ENCODE measurements around the gene QTRT2.

The QTRT2 gene

GRCh38 chr3:114079761-114080160, 23.2 kb downstream of the QTRT2 start:
- no peak for DNase-seq

DNA sequence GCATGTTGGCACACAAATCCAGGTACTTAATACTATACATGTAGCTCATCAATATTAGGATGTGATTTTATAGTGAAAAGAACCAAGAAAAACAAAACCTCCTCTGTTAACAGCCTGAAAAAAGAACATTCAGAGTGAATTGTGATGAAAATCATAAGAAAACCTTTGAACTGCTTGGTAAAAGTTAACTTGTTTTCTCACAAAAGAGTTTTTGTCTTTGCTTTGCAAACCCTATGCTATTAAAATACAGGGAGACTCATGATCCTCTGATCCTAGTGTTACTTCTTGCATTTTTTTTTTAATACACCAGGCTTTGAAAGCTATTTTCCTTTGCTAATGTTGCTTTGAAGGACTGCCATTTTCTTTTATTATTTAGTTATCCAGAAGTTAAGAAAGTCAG, 23.7 kb downstream of the QTRT2 start:
- no peak for DNase-seq

DNA sequence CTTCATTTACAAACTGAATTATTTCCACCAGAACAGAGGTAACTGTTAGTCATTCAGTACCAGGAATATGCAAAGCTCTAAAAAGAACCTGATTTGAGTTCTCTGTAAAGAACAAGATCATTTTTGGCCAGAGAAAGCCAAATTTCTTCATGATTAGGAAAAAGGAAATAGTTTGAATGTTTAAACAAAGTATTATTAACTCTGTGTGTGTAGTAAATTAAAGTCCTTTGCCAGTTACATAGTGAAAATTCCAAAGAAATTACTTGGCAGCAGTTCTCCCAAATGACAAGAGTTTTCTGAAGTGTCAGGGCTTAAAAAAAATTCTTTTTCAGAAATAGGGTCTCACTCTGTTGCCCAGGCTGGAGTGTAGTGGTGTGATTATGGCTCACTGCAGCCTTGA, 24.5 kb downstream of the QTRT2 start:
- DNase-seq: no peak

DNA sequence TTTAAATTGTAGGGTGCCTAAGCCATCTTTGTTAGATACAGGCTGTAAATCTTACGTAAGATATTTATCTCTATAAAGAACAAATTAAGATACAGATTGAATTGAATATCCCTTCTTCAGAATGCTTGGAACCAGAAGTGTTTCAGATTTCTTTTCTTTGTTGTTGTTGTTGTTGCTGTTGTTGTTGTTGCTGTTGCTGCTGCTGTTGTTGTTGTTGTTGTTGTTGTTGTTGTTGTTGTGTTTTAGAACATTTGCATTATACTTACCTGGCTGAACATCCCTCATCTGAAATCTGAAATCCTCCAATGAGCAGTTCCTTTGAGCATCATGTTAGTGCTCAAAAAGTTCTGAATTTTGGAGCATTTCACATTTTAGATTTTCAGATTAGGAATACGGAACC, 26.6 kb downstream of the QTRT2 start:
- no peak for DNase-seq

DNA sequence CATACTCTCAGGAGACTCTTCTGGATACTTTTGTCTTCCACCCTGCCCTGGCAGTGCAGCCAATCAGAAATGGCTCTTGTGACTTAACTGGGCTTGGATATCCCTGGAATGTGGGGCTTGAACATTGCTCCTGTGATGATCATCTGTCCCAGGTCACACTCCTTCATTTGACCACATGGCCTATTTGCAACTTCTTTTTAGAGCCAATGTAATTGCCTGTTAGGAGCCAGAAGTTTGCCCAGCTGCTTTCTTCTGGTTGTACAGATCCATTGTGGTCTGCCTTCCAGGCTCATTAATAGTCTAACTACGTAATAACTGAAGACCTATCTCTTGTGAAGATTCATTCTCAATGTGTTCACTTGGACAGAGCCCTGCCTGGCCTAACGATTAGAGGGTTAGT, 29.8 kb downstream of the QTRT2 start:
- DNase-seq: no peak

DNA sequence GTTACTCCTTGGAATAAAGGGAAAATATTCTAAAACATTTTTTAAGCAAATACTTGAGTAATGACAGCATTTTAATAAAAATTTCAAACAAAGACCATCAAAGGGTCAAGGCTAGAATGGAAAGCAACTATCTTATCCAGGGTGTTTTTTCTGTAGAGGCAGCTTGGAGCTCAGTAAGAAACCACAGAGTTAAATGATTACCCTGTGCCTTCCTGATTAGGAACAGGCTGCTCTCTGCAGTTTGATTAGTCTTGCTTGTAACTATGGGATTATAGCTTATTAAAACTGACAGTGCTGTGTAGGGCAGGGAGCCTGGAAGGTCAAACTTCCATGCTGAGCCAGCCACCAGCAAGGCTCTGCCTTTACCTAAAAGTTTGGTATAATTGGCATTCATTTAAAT, 33.1 kb downstream of the QTRT2 start:
- no peak for DNase-seq

DNA sequence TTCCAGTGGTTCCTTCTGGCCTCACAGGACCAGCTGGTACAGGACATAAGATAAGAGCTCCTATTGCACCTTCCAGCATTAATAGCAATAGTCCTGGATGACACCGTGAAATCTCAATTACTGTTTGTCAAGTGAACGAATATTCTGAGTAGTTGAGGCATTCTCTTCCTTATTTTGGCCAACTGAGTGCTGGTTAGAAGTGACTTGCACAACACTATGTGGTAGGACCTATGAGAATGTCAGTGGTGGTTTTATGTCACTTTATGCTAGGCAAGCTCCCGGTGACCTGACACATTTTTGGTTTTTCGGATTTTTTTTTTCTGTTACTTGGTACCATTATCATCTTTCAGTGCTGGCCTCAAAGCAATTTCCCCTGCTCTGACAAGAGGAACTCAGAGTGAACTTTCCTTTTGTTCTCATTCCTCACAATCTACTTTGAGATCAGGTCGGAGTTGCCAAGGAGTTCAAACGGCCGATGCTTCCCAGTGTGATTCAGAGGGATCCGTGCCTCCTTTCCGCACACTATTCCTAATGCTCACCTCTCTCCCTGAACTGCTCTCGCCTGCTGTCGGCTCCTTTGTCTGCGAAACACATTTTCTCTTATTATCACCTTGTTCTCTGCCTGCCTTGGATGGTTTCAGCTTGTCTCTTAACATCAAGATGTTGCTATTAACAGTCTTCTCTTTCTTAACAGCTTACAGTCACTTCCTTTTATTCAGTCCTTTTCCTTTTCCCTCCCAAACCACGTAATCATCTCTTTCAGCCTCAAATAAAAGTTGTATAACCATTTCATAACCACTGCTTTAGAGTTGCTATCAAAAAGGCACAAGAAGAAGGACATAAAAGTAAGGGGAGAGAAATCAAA, 35.8 kb downstream of the QTRT2 start:
- no peak for DNase-seq

- no peak for DNase-seq
Measured at GRCh38 chr3:114093016-114093380, 36.5 kb downstream of the QTRT2 start.

GRCh38 chr3:114093596-114093995, 37.1 kb downstream of the QTRT2 start:
- DNase-seq: no peak

DNA sequence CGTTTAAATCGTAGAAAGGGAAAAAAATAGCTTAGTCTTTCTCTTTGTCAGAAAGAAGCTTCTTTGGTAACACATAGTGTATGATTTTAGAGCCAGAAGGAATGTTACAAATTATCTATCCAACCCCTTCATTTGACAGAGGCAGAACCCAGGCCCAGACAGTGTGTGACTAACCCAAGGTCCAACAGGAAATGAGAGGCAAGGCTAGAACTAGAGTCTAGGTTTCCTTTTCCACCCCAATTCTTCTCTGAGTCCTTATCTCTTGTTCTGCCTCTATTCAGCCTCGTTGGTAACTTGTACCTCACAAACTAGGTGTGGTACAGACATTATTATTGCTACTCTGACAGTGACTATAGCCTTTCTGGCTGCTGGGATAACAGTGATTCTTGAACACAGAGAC, 39.3 kb downstream of the QTRT2 start:
- DNase-seq: no peak

- DNase-seq: no peak
Measured at GRCh38 chr3:114101101-114101500, 44.6 kb downstream of the QTRT2 start.

DNA sequence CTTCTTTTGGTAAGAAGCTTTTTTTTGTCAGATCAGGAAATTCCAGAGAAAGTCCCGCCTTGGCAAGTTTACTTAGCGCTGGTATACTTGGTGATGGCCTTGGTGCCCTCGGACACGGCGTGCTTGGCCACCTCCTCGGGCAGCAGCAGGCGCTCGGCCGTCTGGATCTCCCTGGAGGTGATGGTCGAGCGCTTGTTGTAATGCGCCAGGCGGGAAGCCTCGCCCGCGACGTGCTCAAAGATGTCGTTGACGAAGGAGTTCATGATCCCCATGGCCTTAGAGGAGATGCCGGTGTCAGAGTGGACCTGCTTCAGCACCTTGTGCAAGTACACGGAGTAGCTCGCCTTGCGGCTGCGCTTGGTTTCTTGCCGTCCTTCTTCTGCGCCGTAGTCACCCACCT, 46.6 kb downstream of the QTRT2 start:
- DNase-seq: no peak

DNA sequence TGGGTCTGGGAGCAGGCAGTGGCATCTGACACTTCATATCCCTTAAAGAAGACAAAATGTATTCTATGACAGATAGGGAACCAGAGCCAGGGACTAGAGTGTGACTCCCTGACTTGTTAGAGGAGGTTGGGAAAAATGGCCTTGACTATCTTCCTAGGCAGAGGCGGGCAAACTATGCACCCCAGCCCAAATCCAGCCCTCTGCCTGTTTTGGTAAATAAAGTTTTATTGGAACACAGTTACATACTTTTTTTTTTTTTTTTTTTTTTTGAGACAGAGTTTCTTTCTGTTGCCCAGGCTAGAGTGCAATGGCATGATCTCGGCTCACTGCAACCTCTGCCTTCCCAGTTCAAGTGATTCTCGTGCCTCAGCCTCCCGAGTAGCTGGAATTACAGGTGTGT, 47.3 kb downstream of the QTRT2 start:
- DNase-seq: no peak

- DNase-seq: no peak
Measured at GRCh38 chr3:114104414-114104813, 47.9 kb downstream of the QTRT2 start.

DNA sequence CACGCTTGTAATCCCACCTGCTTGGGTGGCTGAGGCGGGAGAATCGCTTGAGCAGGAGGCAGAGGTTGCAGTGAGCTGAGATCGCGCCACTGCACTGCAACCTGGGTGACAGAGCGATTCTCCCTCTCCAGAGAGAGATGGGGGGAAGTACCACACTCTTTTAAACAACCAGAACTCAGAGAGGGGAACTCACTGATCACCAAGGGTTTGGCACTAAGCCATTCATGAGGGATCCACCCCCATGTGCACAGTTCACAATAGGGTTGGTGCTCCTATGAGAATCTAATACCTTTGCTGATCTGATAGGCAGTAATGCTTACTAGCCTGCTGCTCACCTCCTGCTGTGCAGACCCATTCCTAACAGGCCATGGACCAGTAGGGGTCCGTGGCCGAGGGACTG, 51.6 kb downstream of the QTRT2 start:
- no peak for DNase-seq

- DNase-seq: no peak
Measured at GRCh38 chr3:114110439-114110838, 53.9 kb downstream of the QTRT2 start.

DNA sequence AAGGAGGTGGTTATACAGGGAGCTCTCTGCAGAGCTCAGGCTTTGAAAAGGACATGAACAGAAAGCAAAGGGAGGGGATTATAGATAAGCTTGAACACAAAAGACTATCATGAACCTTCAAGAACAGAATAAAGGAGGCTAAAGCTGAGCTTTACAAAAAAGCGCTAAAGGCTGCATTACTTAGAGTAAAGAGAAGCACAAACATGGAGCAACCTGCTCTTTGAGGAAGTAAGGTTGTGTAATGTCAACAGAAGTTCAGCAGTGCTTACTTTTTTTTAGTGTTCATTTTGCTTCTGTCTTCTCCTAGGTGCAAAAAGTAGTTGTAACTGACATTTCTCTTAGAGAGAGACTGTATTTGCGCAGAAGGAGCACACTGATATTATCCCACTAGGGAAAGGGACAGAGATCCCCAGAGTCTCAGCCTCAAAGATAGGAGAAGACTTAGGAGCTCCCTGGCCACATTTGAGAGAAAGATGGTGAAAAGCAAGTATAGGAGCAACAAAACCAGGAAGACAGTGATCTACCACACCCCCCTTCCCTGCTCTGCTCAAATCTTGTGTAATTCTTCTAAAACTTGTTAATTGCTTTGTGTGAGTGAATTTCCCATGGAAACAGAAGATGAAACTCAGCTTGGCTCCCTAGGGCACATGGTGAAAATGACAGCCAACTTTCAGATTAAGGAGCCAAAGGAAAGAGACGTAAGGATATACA, 54.7 kb downstream of the QTRT2 start:
- DNase-seq: no peak

GRCh38 chr3:114112696-114113095, 56.2 kb downstream of the QTRT2 start:
- DNase-seq: no peak

- no peak for DNase-seq
Measured at GRCh38 chr3:114114719-114115118, 58.2 kb downstream of the QTRT2 start.

GRCh38 chr3:114115143-114115542, 58.6 kb downstream of the QTRT2 start:
- DNase-seq: no peak

GRCh38 chr3:114119776-114120175, 63.2 kb downstream of the QTRT2 start:
- DNase-seq: no peak

- no peak for DNase-seq
Measured at GRCh38 chr3:114120211-114120610, 63.7 kb downstream of the QTRT2 start.

GRCh38 chr3:114122027-114122709, 65.6 kb downstream of the QTRT2 start:
- DNase-seq: no peak

- no peak for DNase-seq
Measured at GRCh38 chr3:114126461-114126860, 69.9 kb downstream of the QTRT2 start.

All from DMS 273 treated with DMSO at 0.1 percent for 48 hours (cell line).